Effector memory CD8-positive, alpha-beta T cell (primary cell): Measurements from ENCODE around the gene PCDHGA9.
"Not testable (repeated sequence)": the region's sequence is repeated elsewhere in the genome, so short reads cannot be mapped to it uniquely, and the experiment has no call there.

Source experiments
- ATAC-seq: fragments of 150-1000 bp; cut with Tn5 transposase; replicated peaks from 2 replicates; pipeline ENCODE4 v1.10.0; 2021; ENCODE audit warnings: mild to moderate bottlenecking, moderate library complexity
- DNase-seq, 3 experiments: peaks; one replicate each; pipeline ENCODE4 v3.0.0; 2021
- H3K27ac Mint-ChIP-seq, 2 donors: one replicate each; pipeline ENCODE4 v1.8.0; 2022; ENCODE audit warnings: mild to moderate bottlenecking in 2 of 2, mixed read lengths in 2 of 2, moderate library complexity in 2 of 2
- H3K27me3 Mint-ChIP-seq, 2 donors: one replicate each; pipeline ENCODE4 v1.8.0; 2022; ENCODE audit warnings: mixed read lengths in 2 of 2
- H3K36me3 Mint-ChIP-seq: one replicate; pipeline ENCODE4 v1.8.0; 2022; ENCODE audit warnings: mild to moderate bottlenecking, moderate library complexity, mixed read lengths; ENCODE audit not compliant: insufficient read depth
- H3K4me1 Mint-ChIP-seq, 2 donors: one replicate each; pipeline ENCODE4 v1.8.0; 2022; ENCODE audit warnings: low read depth in 2 of 2, mixed read lengths in 2 of 2
- H3K4me3 Mint-ChIP-seq, 2 donors: one replicate each; pipeline ENCODE4 v1.8.0; 2022; ENCODE audit warnings: mild to moderate bottlenecking in 2 of 2, mixed read lengths in 2 of 2, moderate library complexity in 2 of 2
- H3K9me3 Mint-ChIP-seq, 2 donors: one replicate each; pipeline ENCODE4 v1.8.0; 2022; ENCODE audit warnings: mixed read lengths in 2 of 2

The PCDHGA9 gene

DNA sequence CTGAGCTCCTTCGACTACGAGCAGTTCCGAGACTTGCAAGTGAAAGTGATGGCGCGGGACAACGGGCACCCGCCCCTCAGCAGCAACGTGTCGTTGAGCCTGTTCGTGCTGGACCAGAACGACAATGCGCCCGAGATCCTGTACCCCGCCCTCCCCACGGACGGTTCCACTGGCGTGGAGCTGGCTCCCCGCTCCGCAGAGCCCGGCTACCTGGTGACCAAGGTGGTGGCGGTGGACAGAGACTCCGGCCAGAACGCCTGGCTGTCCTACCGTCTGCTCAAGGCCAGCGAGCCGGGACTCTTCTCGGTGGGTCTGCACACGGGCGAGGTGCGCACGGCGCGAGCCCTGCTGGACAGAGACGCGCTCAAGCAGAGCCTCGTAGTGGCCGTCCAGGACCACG is 29.7 kb downstream of the PCDHGA9 start:
- H3K4me1 Mint-ChIP-seq, H3K36me3 Mint-ChIP-seq, DNase-seq, ATAC-seq, H3K27ac Mint-ChIP-seq: not testable (repeated sequence)
- Mint-ChIP-seq H3K4me3 (peak overlapping the region in 1 of 2 donors; percentile 15), H3K27me3 (peaks cover 48 to 83% of the 10 kb centered on the region in 2 donors), H3K9me3 (peaks cover 8 to 15% of the 10 kb centered on the region in 2 donors)

DNA sequence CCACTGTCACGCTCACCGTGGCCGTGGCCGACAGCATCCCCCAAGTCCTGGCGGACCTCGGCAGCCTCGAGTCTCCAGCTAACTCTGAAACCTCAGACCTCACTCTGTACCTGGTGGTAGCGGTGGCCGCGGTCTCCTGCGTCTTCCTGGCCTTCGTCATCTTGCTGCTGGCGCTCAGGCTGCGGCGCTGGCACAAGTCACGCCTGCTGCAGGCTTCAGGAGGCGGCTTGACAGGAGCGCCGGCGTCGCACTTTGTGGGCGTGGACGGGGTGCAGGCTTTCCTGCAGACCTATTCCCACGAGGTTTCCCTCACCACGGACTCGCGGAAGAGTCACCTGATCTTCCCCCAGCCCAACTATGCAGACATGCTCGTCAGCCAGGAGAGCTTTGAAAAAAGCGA is 30.1 kb downstream of the PCDHGA9 start:
- H3K4me1 Mint-ChIP-seq, H3K36me3 Mint-ChIP-seq, DNase-seq, ATAC-seq, H3K27ac Mint-ChIP-seq: not testable (repeated sequence)
- H3K27me3 Mint-ChIP-seq = peaks cover 48 to 78% of the 10 kb centered on the region in 2 donors
- peak overlapping the region in 1 of 2 donors; percentile 51 for H3K4me3 Mint-ChIP-seq
- H3K9me3 Mint-ChIP-seq = peaks cover 8 to 15% of the 10 kb centered on the region in 2 donors

DNA sequence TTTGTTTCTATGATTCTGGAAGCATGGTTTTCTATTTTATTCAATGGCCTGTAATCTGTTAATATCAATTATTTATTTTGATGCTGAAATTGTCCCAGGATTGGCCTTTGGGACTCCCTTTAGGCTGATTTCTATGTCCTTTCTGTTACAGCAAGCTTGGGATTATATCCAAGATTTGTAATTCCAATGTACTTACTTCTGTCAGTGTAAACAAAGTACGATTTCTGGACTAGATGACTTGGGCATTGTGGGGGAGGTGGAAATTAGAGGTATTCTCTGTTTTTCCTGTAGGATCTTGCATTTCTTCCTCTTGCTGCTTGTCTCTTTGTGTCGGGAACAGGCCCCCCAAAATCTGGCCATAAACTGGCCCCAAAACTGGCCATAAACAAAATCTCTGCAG is 31.4 kb downstream of the PCDHGA9 start:
- peaks cover 8% of the 10 kb centered on the region for H3K36me3 Mint-ChIP-seq
- DNase-seq = no peak
- no peak overlapping the region for H3K27ac Mint-ChIP-seq
- peaks cover 39 to 67% of the 10 kb centered on the region in 2 donors for H3K27me3 Mint-ChIP-seq
- H3K4me1 Mint-ChIP-seq = peaks cover 8 to 9% of the 10 kb centered on the region in 2 donors
- H3K4me3 Mint-ChIP-seq = no peak overlapping the region
- ATAC-seq = no peak
- H3K9me3 Mint-ChIP-seq = peaks cover 4 to 15% of the 10 kb centered on the region in 2 donors

DNA sequence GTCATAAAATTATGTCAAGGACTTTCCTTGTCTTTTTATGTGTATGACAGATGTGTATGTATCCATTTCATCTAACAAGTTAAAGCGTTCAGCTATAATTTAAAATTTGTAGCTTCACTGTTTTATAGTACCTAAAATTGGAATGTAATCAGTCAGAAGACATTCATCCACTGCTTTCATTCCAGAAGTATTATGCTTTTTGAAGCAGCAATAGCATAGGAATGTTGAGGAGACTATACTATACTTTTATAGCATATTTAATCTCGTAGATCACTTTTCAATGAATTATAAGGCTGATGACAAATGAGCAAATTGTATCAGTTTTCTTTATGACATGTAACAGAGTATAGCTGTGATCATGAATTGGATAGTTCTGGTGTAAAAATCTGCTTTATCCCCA is 34.6 kb downstream of the PCDHGA9 start:
- DNase-seq (no peak), ATAC-seq (no peak)
- Mint-ChIP-seq H3K4me3 (no peak overlapping the region), H3K36me3 (no peaks in the 10 kb centered on the region), H3K9me3 (peaks cover 2 to 9% of the 10 kb centered on the region in 2 donors), H3K27ac (no peak overlapping the region), H3K4me1 (peaks cover 0 to 3% of the 10 kb centered on the region in 2 donors), H3K27me3 (peaks cover 19 to 60% of the 10 kb centered on the region in 2 donors)

DNA sequence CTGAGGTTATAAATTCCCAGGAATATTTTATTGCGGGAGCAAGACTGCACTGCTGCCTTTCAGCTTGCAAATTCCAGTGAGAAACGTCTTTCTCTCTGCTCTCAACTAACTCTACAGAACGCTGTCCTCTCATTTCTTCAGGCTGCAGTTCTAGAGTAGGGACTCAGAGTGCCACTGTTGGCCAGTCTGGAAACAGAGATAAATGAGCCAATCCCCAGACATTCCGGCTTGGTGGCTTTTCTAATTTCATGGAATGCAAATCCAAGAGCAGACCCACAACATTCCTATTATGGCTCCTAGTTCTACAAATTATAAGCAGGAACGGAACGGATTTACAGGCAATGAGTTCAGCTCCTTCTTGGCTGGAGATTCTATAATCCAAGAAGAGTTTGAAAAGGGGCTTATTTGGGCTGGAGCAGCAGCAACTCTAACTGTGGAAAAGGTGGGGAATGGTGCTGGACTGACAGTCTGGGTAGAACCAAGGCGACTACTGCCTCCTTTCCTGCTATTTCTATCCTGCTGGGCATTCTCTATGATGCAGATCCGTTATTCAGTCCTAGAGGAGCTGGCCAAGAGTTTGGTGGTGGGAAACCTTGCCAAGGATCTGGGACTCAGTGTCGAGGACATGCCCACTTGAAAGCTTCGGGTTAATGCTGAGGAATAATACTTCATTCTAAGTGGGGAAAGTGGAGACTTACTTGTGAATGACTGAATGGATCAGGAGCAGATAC is 37.0 kb downstream of the PCDHGA9 start:
- H3K9me3 Mint-ChIP-seq = peaks cover 2 to 6% of the 10 kb centered on the region in 2 donors
- H3K4me1 Mint-ChIP-seq = no peaks in the 10 kb centered on the region
- H3K4me3 Mint-ChIP-seq = no peak overlapping the region
- ATAC-seq = no peak
- peaks cover 4 to 50% of the 10 kb centered on the region in 2 donors for H3K27me3 Mint-ChIP-seq
- no peak for DNase-seq
- no peak overlapping the region for H3K27ac Mint-ChIP-seq
- H3K36me3 Mint-ChIP-seq = no peaks in the 10 kb centered on the region

DNA sequence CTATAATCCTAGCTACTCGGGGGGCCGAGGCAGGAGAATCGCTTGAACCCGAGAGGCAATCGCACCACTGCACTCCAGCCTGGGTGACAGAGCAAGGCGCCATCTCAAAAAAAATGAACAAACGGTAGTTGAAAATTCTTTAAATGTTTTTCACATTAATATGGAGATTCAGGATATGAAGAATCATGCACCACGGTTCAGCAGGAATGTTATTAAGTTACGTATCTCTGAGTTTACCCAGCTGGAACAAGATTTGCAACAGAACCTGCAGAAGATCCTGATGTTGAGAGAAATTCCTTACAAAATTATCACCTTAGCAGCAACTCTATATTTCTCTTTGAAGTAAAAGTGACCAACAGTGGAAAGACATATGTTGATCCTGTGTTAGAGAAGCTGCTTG is 37.8 kb downstream of the PCDHGA9 start:
- peaks cover 2 to 6% of the 10 kb centered on the region in 2 donors for H3K9me3 Mint-ChIP-seq
- H3K4me3 Mint-ChIP-seq = no peak overlapping the region
- H3K4me1 Mint-ChIP-seq = no peaks in the 10 kb centered on the region
- no peak for DNase-seq
- no peaks in the 10 kb centered on the region for H3K36me3 Mint-ChIP-seq
- H3K27ac Mint-ChIP-seq = no peak overlapping the region
- peaks cover 7 to 55% of the 10 kb centered on the region in 2 donors for H3K27me3 Mint-ChIP-seq
- ATAC-seq = no peak

DNA sequence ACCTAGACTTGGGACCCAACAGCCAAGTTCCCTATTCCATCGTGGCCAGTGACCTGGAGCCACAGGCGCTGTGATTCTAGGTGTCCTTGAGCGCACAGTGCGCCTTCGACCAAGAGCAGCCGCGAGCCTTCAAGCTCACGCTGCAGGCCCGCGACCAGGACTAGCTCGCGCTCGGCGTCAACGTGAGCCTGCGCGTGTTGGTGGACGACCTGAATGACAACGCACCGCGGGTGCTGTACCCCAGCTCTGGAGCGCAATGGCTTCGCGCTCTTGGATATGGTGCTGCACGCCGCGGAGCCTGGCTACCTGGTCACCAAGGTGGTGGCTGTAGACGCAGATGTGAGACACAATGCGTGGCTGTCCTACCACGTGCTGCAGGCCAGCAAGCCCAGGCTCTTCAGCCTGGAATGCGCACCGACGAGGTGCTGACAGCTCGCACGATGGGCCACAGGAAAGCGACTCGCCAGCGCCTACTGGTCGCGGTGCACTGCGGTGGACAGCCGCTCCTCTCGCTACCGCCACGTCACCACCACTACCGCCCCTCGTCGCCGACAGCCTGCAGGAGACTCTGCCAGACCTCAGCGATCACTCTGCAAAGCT is 39.1 kb downstream of the PCDHGA9 start:
- H3K27me3 Mint-ChIP-seq = peaks cover 14 to 51% of the 10 kb centered on the region in 2 donors
- no peak overlapping the region for H3K27ac Mint-ChIP-seq
- no peak for DNase-seq
- H3K4me3 Mint-ChIP-seq = no peak overlapping the region
- H3K36me3 Mint-ChIP-seq = no peaks in the 10 kb centered on the region
- no peak for ATAC-seq
- H3K4me1 Mint-ChIP-seq = no peaks in the 10 kb centered on the region
- peaks cover 2 to 6% of the 10 kb centered on the region in 2 donors for H3K9me3 Mint-ChIP-seq
